GM12875 (cell line): ENCODE results near the gene IL36G.

Source experiments
- H3K4me3 ChIP-seq: one replicate; pipeline ENCODE4 v1.5.1; 2011; ENCODE audit warnings: low read depth, low read length, control low read depth
- CTCF ChIP-seq: IDR thresholded peaks from 2 replicates; pipeline ENCODE4 v1.5.1; 2011; ENCODE audit warnings: low read depth, mild to moderate bottlenecking, control low read depth, inconsistent platforms, low read length, moderate library complexity, borderline replicate concordance; ENCODE audit not compliant: insufficient read depth

IL36G gene

GRCh38 chr2:112941753-112942653, 35.8 kb upstream of the IL36G start:
- peak; percentile 98 for TF ChIP-seq CTCF
- no peak overlapping the region for H3K4me3 ChIP-seq

- TF ChIP-seq CTCF, result no peak
Observed at GRCh38 chr2:112942654-112943002, 35.2 kb upstream of the IL36G start.

GRCh38 chr2:112944971-112945370, 32.8 kb upstream of the IL36G start:
- TF ChIP-seq CTCF, result no peak
- H3K4me3 ChIP-seq, result no peak overlapping the region

More at GRCh38 chr2:112942654-112943002, 35.2 kb upstream of the IL36G start:
- H3K4me3 ChIP-seq, result no peak overlapping the region

GRCh38 chr2:112946086-112946485, 31.7 kb upstream of the IL36G start:
- no peak for TF ChIP-seq CTCF
- H3K4me3 ChIP-seq, result no peak overlapping the region

- H3K4me3 ChIP-seq, result no peak overlapping the region
- no peak for TF ChIP-seq CTCF
Observed at GRCh38 chr2:112947374-112947773, 30.4 kb upstream of the IL36G start.

GRCh38 chr2:112949456-112949855, 28.4 kb upstream of the IL36G start:
- no peak for TF ChIP-seq CTCF
- no peak overlapping the region for H3K4me3 ChIP-seq

- no peak for TF ChIP-seq CTCF
- no peak overlapping the region for H3K4me3 ChIP-seq
Observed at GRCh38 chr2:112954364-112954763, 23.4 kb upstream of the IL36G start.
